K562 (cell line): Measurements from ENCODE around the gene ARSK. TPM values are rescaled to one million over a fixed set of nuclear protein-coding genes. Genes with fewer than 3 reads are reported as not detected.
A peak's percentile ranks its signal among the peaks of the same experiment; 100 is the strongest.

ENCODE experiments used
- ATAC-seq: fragments of 200-7000 bp; cut with Tn5 transposase; 3 replicates; pipeline ENCODE4 v1.9.1; 2020; ENCODE audit warnings: moderate library complexity
- BruUV-seq: library from RNA; stranded (reverse); fragments of 400-500 nt; replicated peaks from 2 replicates; lab custom pipeline; 2021; lab: Mats Ljungman, UMichigan
- CTCF ChIA-PET: fragments of 300-600 bp; formaldehyde crosslinking; extraction: SDS; loops from one replicate; lab custom pipeline; 2021; ENCODE audit warnings: low intra/inter-chr PET ratio; lab: Yijun Ruan, JAX
- POLR2A ChIA-PET: fragments of 300-600, 350-650 bp; sonication (Branson Sonifier 250); formaldehyde crosslinking; extraction: SDS; loops from one replicate; lab custom pipeline; 2021; ENCODE audit warnings: antibody characterized with exemption, inconsistent platforms; lab: Yijun Ruan, JAX
- DNase-seq, 4 experiments: peaks; one replicate each; pipeline versions ENCODE4 v3.0.0 to v3.0.0-alpha.2; 2011 to 2018; ENCODE audit warnings: low spot score in 3 of 4, mixed read lengths in 3 of 4; ENCODE audit errors: extremely low read depth in 1 of 4
- FAIRE-seq: peaks from 2 replicates; lab custom pipeline; 2011; peaks lifted over from hg19 to GRCh38; lab: Jason Lieb, UNC
- H2AFZ ChIP-seq: 2 replicates; pipeline ENCODE4 v1.6.0; 2011; ENCODE audit warnings: low read depth, low read length, control low read depth, inconsistent platforms
- H3K27ac ChIP-seq: fragments of 200-600 bp; 3 replicates; pipeline ENCODE4 v1.8.0; 2011; ENCODE audit warnings: low read depth, mild to moderate bottlenecking, control low read depth, inconsistent platforms, low read length, moderate library complexity, mixed read lengths; ENCODE audit errors: extremely low read depth
- H3K27me3 ChIP-seq, 2 experiments: fragments of 300-600 bp in 1 of 2; 2 replicates in 1 of 2; 3 replicates in 1 of 2; pipeline versions ENCODE4 v1.6.0 to v1.8.0; 2011; ENCODE audit warnings: inconsistent platforms in 2 of 2, low read length in 2 of 2, mild to moderate bottlenecking in 1 of 2, mixed read lengths in 1 of 2, moderate library complexity in 1 of 2; ENCODE audit not compliant: control insufficient read depth in 2 of 2, insufficient read depth in 2 of 2
- H3K36me3 ChIP-seq: fragments of 300-600 bp; 3 replicates; pipeline ENCODE4 v1.8.0; 2011; ENCODE audit warnings: mild to moderate bottlenecking, low read length, inconsistent platforms; ENCODE audit not compliant: control insufficient read depth, insufficient read depth
- H3K4me1 ChIP-seq, 2 experiments: fragments of 200-600 bp in 1 of 2; replicated peaks in 1 of 2; 2 replicates in 1 of 2; 3 replicates in 1 of 2; pipeline versions ENCODE4 v1.5.1 to v1.8.0; 2011; ENCODE audit warnings: inconsistent platforms in 2 of 2, low read length in 2 of 2, mild to moderate bottlenecking in 1 of 2, mixed read lengths in 1 of 2, moderate library complexity in 1 of 2; ENCODE audit not compliant: control insufficient read depth in 2 of 2, insufficient read depth in 2 of 2
- H3K4me2 ChIP-seq: 2 replicates; pipeline ENCODE4 v1.6.1; 2011; ENCODE audit warnings: low read length, control low read depth, inconsistent platforms, mixed read lengths; ENCODE audit not compliant: insufficient read depth
- H3K4me3 ChIP-seq: fragments of 200-600 bp; sonication (generic), shearing (Covaris generic); 2 replicates; pipeline ENCODE4 v1.5.1; 2016; ENCODE audit warnings: control low read depth, inconsistent platforms
- H3K79me2 ChIP-seq: fragments of 200-600 bp; 3 replicates; pipeline ENCODE4 v1.8.0; 2011; ENCODE audit warnings: low read length, inconsistent platforms; ENCODE audit not compliant: control insufficient read depth, insufficient read depth
- H3K9ac ChIP-seq, 2 experiments: 2 replicates each; pipeline versions ENCODE4 v1.6.0 to v1.6.1; 2011; ENCODE audit warnings: low read depth in 2 of 2, low read length in 2 of 2, control low read depth in 1 of 2, inconsistent platforms in 1 of 2, mild to moderate bottlenecking in 1 of 2, mixed read lengths in 1 of 2; ENCODE audit not compliant: insufficient read depth in 1 of 2
- H3K9me1 ChIP-seq: one replicate; pipeline ENCODE4 v1.6.0; 2011; ENCODE audit warnings: inconsistent platforms, mild to moderate bottlenecking, low read length, moderate library complexity; ENCODE audit not compliant: control insufficient read depth, insufficient read depth
- H3K9me3 ChIP-seq: replicated peaks from 2 replicates; pipeline ENCODE4 v1.5.1; 2011; ENCODE audit warnings: low read depth, low read length, inconsistent platforms; ENCODE audit not compliant: control insufficient read depth, insufficient read depth
- H4K20me1 ChIP-seq: replicated peaks from 2 replicates; pipeline ENCODE4 v1.6.1; 2011; ENCODE audit warnings: low read length, inconsistent platforms, mixed read lengths; ENCODE audit not compliant: control insufficient read depth, insufficient read depth
- WGBS: fragments of 100-300 bp; shearing (Covaris generic); methylation state at CpG from one replicate; pipeline ENCODE4 v1.1.6; 2016; ENCODE audit warnings: low coverage, mixed read lengths; ENCODE audit not compliant: insufficient coverage; ENCODE audit errors: missing lambda C conversion rate; 5-methylcytosine and 5-hydroxymethylcytosine counted together
- in situ Hi-C: fragments of 300-500 bp; cut with MboI; formaldehyde crosslinking; loops from 4 replicates; pipeline ENCODE4 v1.15.0; 2018; ENCODE audit warnings: inconsistent platforms, mixed read lengths
- intact Hi-C: fragments of 100-400 bp; cut with micrococcal nuclease; formaldehyde crosslinking; loops from 2 replicates; pipeline ENCODE4 v1.14.2; 2022
- polyA plus RNA-seq, 8 experiments: library from polyadenylated mRNA; depleted of rRNA in 4 of 8; stranded (reverse) in 5 of 8; unstranded in 3 of 8; fragments of >200 nt; fragmentation: Nextera tagmentation in 2 of 8; fragmentation: Illumina TruSeq in 1 of 8; extraction: Ambion mirVana in 2 of 8; extraction: Trizol in 1 of 8; gene quantifications; 2 replicates each; pipeline versions ENCODE4 v1.2.1 to v1.2.3, GENCODE V29; 2011 to 2014; ENCODE audit warnings: inconsistent platforms in 1 of 8, missing spikeins in 1 of 8
- total RNA-seq, 7 experiments: library from RNA; depleted of rRNA in 6 of 7; stranded (reverse); fragments of >200 nt in 6 of 7; fragmentation: Illumina TruSeq in 2 of 7; extraction: Trizol in 2 of 7; gene quantifications; 2 replicates each; pipeline versions ENCODE4 v1.2.1 to v1.2.3, GENCODE V29; 2011 to 2021; ENCODE audit warnings: low replicate concordance in 1 of 7
- TF ChIP-seq, protein P1 (sequence below): sonication (generic); formaldehyde crosslinking; IDR thresholded peaks from 2 replicates; pipeline ENCODE4 v1.8.1; 2023; ENCODE audit warnings: mild to moderate bottlenecking, missing genetic modification reagents
- TF ChIP-seq, protein P2 (sequence below), 2 experiments: fragments of 450-650 bp; formaldehyde crosslinking in 1 of 2; IDR thresholded peaks; 2 replicates each; pipeline versions ENCODE4 v1.4.0 to v1.6.1; 2014 to 2020; ENCODE audit warnings: mild to moderate bottlenecking in 2 of 2, borderline replicate concordance in 1 of 2, low read depth in 1 of 2

ARSK gene
- total and polyA plus RNA-seq, 9 of the 15 experiments (the other 6 are each of a cell fraction or from before 2014, with no cell fraction given), result 2.7 to 9.4 (median 7.1) TPM

DNA sequence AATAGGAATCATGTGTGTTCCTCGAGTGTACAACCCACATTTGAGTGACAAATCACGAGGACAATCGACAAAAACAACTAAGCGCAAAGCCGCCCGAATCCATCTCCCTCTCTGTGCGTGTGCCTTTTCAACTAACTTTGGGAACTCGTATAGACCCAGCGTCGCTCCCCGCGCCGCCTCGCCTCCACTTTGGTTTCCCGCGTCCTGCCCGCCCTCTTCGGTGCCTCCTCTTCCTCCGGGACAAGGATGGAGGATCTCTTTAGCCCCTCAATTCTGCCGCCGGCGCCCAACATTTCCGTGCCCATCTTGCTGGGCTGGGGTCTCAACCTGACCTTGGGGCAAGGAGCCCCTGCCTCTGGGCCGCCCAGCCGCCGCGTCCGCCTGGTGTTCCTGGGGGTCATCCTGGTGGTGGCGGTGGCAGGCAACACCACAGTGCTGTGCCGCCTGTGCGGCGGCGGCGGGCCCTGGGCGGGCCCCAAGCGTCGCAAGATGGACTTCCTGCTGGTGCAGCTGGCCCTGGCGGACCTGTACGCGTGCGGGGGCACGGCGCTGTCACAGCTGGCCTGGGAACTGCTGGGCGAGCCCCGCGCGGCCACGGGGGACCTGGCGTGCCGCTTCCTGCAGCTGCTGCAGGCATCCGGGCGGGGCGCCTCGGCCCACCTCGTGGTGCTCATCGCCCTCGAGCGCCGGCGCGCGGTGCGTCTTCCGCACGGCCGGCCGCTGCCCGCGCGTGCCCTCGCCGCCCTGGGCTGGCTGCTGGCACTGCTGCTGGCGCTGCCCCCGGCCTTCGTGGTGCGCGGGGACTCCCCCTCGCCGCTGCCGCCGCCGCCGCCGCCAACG lies 65.3 kb downstream of the ARSK start, which contains the start of gene GPR150:
TSS of gene GPR150 (plus strand) at position 58 of the 840 bp plus-strand sequence. CDS start at position 247, 189 bp downstream.
- no peaks in the 10 kb centered on the region for H3K4me1 ChIP-seq
- DNase-seq (no peak), ATAC-seq (no peak), FAIRE-seq (no peak)
- H3K36me3 ChIP-seq, result no peaks in the 10 kb centered on the region
- no peak within 1 kb of the TSS for H3K27ac ChIP-seq
- H3K9ac ChIP-seq, result no peak within 1 kb of the TSS
- no peaks in the 10 kb centered on the region for H3K9me3 ChIP-seq
- 91% methylated on average over 28 of the region's 85 CpGs for WGBS
- in situ Hi-C loops (no loop called here), intact Hi-C loops (no loop called here)
- H3K27me3 ChIP-seq, result no peaks in the 10 kb centered on the region
- H3K9me1 ChIP-seq, result no peaks in the 10 kb centered on the region
- H3K4me3 ChIP-seq, result no peak within 1 kb of the TSS
- H4K20me1 ChIP-seq, result no peaks in the 10 kb centered on the region
- H3K4me2 ChIP-seq, result no peak within 1 kb of the TSS
- ChIA-PET CTCF (no interaction called here), POLR2A (no interaction called here)
- no TSS peak for BruUV-seq
- H2AFZ ChIP-seq, result peak within 1 kb of the TSS; percentile 2; the same call in 1 of the 2 replicates
- H3K79me2 ChIP-seq, result no peaks in the 10 kb centered on the region
- TF ChIP-seq, protein P1, sequence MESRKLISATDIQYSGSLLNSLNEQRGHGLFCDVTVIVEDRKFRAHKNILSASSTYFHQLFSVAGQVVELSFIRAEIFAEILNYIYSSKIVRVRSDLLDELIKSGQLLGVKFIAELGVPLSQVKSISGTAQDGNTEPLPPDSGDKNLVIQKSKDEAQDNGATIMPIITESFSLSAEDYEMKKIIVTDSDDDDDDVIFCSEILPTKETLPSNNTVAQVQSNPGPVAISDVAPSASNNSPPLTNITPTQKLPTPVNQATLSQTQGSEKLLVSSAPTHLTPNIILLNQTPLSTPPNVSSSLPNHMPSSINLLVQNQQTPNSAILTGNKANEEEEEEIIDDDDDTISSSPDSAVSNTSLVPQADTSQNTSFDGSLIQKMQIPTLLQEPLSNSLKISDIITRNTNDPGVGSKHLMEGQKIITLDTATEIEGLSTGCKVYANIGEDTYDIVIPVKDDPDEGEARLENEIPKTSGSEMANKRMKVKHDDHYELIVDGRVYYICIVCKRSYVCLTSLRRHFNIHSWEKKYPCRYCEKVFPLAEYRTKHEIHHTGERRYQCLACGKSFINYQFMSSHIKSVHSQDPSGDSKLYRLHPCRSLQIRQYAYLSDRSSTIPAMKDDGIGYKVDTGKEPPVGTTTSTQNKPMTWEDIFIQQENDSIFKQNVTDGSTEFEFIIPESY (CRISPR knock-in tag), result peak; percentile 67
- TF ChIP-seq, protein P2, sequence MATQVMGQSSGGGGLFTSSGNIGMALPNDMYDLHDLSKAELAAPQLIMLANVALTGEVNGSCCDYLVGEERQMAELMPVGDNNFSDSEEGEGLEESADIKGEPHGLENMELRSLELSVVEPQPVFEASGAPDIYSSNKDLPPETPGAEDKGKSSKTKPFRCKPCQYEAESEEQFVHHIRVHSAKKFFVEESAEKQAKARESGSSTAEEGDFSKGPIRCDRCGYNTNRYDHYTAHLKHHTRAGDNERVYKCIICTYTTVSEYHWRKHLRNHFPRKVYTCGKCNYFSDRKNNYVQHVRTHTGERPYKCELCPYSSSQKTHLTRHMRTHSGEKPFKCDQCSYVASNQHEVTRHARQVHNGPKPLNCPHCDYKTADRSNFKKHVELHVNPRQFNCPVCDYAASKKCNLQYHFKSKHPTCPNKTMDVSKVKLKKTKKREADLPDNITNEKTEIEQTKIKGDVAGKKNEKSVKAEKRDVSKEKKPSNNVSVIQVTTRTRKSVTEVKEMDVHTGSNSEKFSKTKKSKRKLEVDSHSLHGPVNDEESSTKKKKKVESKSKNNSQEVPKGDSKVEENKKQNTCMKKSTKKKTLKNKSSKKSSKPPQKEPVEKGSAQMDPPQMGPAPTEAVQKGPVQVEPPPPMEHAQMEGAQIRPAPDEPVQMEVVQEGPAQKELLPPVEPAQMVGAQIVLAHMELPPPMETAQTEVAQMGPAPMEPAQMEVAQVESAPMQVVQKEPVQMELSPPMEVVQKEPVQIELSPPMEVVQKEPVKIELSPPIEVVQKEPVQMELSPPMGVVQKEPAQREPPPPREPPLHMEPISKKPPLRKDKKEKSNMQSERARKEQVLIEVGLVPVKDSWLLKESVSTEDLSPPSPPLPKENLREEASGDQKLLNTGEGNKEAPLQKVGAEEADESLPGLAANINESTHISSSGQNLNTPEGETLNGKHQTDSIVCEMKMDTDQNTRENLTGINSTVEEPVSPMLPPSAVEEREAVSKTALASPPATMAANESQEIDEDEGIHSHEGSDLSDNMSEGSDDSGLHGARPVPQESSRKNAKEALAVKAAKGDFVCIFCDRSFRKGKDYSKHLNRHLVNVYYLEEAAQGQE (IDR thresholded peaks at IDR 0.05; ENCODE audit: borderline replicate concordance), result no peak
- TF ChIP-seq, protein P2 (CRISPR knock-in tag; IDR thresholded peaks at IDR 0.05; ENCODE audit: low read depth), result no peak
